IMR-90 (cell line): ENCODE data around the gene EFCAB8. TPM values are rescaled to one million over a fixed set of nuclear protein-coding genes. Genes with fewer than 3 reads are reported as not detected.

Experiments used
- ATAC-seq: fragments of 200-7000 bp; cut with Tn5 transposase; 2 replicates; pipeline ENCODE4 v1.9.1; 2020; ENCODE audit warnings: low read depth, mild to moderate bottlenecking, moderate library complexity
- BruUV-seq: library from RNA; stranded (reverse); fragments of 400-500 nt; replicated peaks from 2 replicates; lab custom pipeline; 2021; lab: Mats Ljungman, UMichigan
- CTCF ChIA-PET: fragments of 300-600 bp; formaldehyde crosslinking; extraction: SDS; loops from one replicate; lab custom pipeline; 2021; ENCODE audit warnings: antibody characterized with exemption; lab: Yijun Ruan, JAX
- POLR2A ChIA-PET: fragments of 300-600 bp; sonication (Branson Sonifier 250); formaldehyde crosslinking; loops from one replicate; lab custom pipeline; 2022; ENCODE audit warnings: antibody characterized with exemption; ENCODE audit not compliant: unreplicated experiment; lab: Charles Lee
- DNase-seq: peaks from one replicate; pipeline ENCODE4 v3.0.0; 2013
- H2AFZ ChIP-seq: replicated peaks from 2 replicates; pipeline ENCODE3; 2013; ENCODE audit warnings: low read length, mild to moderate bottlenecking; ENCODE audit not compliant: poor library complexity
- H2AK5ac ChIP-seq: 2 replicates; pipeline ENCODE4 v1.6.1; 2013; ENCODE audit warnings: low read depth, low read length, inconsistent platforms
- H2AK9ac ChIP-seq: replicated peaks from 2 replicates; pipeline ENCODE3; 2013; ENCODE audit warnings: mild to moderate bottlenecking, low read depth, low read length, moderate library complexity; ENCODE audit not compliant: poor library complexity
- H2BK120ac ChIP-seq: 2 replicates; pipeline ENCODE4 v1.6.1; 2013; ENCODE audit warnings: low read depth, low read length, inconsistent platforms
- H2BK15ac ChIP-seq: 3 replicates; pipeline ENCODE4 v1.6.1; 2013; ENCODE audit warnings: low read depth, low read length, inconsistent platforms
- H2BK20ac ChIP-seq: 2 replicates; pipeline ENCODE4 v1.6.1; 2013; ENCODE audit warnings: low read depth, mild to moderate bottlenecking, inconsistent platforms, low read length, moderate library complexity
- H2BK5ac ChIP-seq: 2 replicates; pipeline ENCODE4 v1.6.1; 2013; ENCODE audit warnings: mild to moderate bottlenecking, low read depth, low read length, inconsistent platforms; ENCODE audit not compliant: poor library complexity, severe bottlenecking
- H3K14ac ChIP-seq: replicated peaks from 2 replicates; pipeline ENCODE4 v1.6.1; 2013; ENCODE audit warnings: low read depth, low read length, inconsistent platforms
- H3K18ac ChIP-seq: 2 replicates; pipeline ENCODE4 v1.6.1; 2013; ENCODE audit warnings: low read depth, low read length, control low read depth
- H3K23ac ChIP-seq: 2 replicates; pipeline ENCODE4 v1.6.1; 2013; ENCODE audit warnings: low read depth, low read length, inconsistent platforms
- H3K27ac ChIP-seq: 2 replicates; pipeline ENCODE4 v1.5.1; 2013; ENCODE audit warnings: mild to moderate bottlenecking, control low read depth, low read length; ENCODE audit not compliant: insufficient read depth
- H3K27me3 ChIP-seq: 2 replicates; pipeline ENCODE4 v1.6.1; 2013; ENCODE audit warnings: low read length; ENCODE audit not compliant: control insufficient read depth, insufficient read depth
- H3K36me3 ChIP-seq: 2 replicates; pipeline ENCODE4 v1.6.1; 2013; ENCODE audit warnings: low read length, mixed read lengths; ENCODE audit not compliant: control insufficient read depth, insufficient read depth
- H3K4ac ChIP-seq: 2 replicates; pipeline ENCODE4 v1.6.1; 2013; ENCODE audit warnings: low read depth, low read length, inconsistent platforms
- H3K4me1 ChIP-seq: 2 replicates; pipeline ENCODE4 v1.6.1; 2013; ENCODE audit warnings: low read length, mixed read lengths; ENCODE audit not compliant: control insufficient read depth, insufficient read depth
- H3K4me2 ChIP-seq: 2 replicates; pipeline ENCODE4 v1.6.1; 2013; ENCODE audit warnings: low read depth, mild to moderate bottlenecking, control low read depth, low read length, moderate library complexity
- H3K4me3 ChIP-seq: 2 replicates; pipeline ENCODE4 v1.5.1; 2013; ENCODE audit warnings: low read depth, mild to moderate bottlenecking, control low read depth, low read length, moderate library complexity; ENCODE audit not compliant: insufficient read depth
- H3K56ac ChIP-seq: 2 replicates; pipeline ENCODE4 v1.6.1; 2013; ENCODE audit warnings: low read length, inconsistent platforms; ENCODE audit not compliant: insufficient read depth; ENCODE audit errors: extremely low read depth
- H3K79me1 ChIP-seq, 2 experiments: 2 replicates each; pipeline ENCODE4 v1.6.1; 2013; ENCODE audit warnings: low read length in 2 of 2, inconsistent platforms in 1 of 2, low read depth in 1 of 2
- H3K9ac ChIP-seq: 2 replicates; pipeline ENCODE4 v1.6.1; 2013; ENCODE audit warnings: low read depth, low read length, control low read depth
- H3K9me1 ChIP-seq: 2 replicates; pipeline ENCODE4 v1.6.1; 2013; ENCODE audit warnings: low read length, inconsistent platforms; ENCODE audit not compliant: insufficient read depth
- H3K9me3 ChIP-seq: 2 replicates; pipeline ENCODE4 v1.6.1; 2013; ENCODE audit warnings: low read length; ENCODE audit not compliant: control insufficient read depth, insufficient read depth
- H4K20me1 ChIP-seq: 2 replicates; pipeline ENCODE4 v1.6.1; 2013; ENCODE audit warnings: low read length, inconsistent platforms; ENCODE audit not compliant: insufficient read depth
- H4K5ac ChIP-seq: 2 replicates; pipeline ENCODE4 v1.6.1; 2013; ENCODE audit warnings: mild to moderate bottlenecking, low read depth, low read length, control low read depth
- H4K8ac ChIP-seq, 2 experiments: 2 replicates each; pipeline ENCODE4 v1.6.1; 2013; ENCODE audit warnings: low read depth in 2 of 2, low read length in 2 of 2, control low read depth in 1 of 2, inconsistent platforms in 1 of 2
- H4K91ac ChIP-seq: 2 replicates; pipeline ENCODE4 v1.6.1; 2013; ENCODE audit warnings: low read depth, low read length, inconsistent platforms; ENCODE audit not compliant: insufficient read depth
- BHLHE40 ChIP-seq: fragments of 150-350 bp; IDR thresholded peaks from 2 replicates; pipeline ENCODE4 v1.6.1; 2016; ENCODE audit warnings: mild to moderate bottlenecking, low read depth, low read length
- CEBPB ChIP-seq: IDR thresholded peaks from 2 replicates; pipeline ENCODE4 v1.6.1; 2012; ENCODE audit warnings: low read depth, low read length, improper control_type of control experiment
- CHD1 ChIP-seq: IDR thresholded peaks from 2 replicates; pipeline ENCODE4 v1.6.1; 2012; ENCODE audit warnings: low read depth, low read length, improper control_type of control experiment
- CTCF ChIP-seq: conservative IDR thresholded peaks from 2 replicates; pipeline ENCODE4 v1.5.1; 2012; ENCODE audit warnings: mild to moderate bottlenecking, low read depth, low read length, improper control_type of control experiment
- ELK1 ChIP-seq: fragments of 150-350 bp; IDR thresholded peaks from 2 replicates; pipeline ENCODE4 v1.6.1; 2016; ENCODE audit warnings: low read depth, mild to moderate bottlenecking, low read length, moderate library complexity, borderline replicate concordance
- FOS ChIP-seq: fragments of 150-350 bp; IDR thresholded peaks from 2 replicates; pipeline ENCODE4 v1.6.1; 2016; ENCODE audit warnings: low read depth, low read length
- MAFK ChIP-seq: IDR thresholded peaks from 2 replicates; pipeline ENCODE4 v1.6.1; 2012; ENCODE audit warnings: low read depth, low read length, improper control_type of control experiment
- MAZ ChIP-seq: IDR thresholded peaks from 2 replicates; pipeline ENCODE4 v1.6.1; 2012; ENCODE audit warnings: low read depth, mild to moderate bottlenecking, low read length, improper control_type of control experiment, moderate library complexity, borderline replicate concordance
- MXI1 ChIP-seq: IDR thresholded peaks from 2 replicates; pipeline ENCODE4 v1.6.1; 2012; ENCODE audit warnings: low read depth, mild to moderate bottlenecking, low read length, moderate library complexity, borderline replicate concordance
- NFE2L2 ChIP-seq: fragments of 150-350 bp; IDR thresholded peaks from 2 replicates; pipeline ENCODE4 v1.6.1; 2016; ENCODE audit warnings: low read depth, mild to moderate bottlenecking, low read length
- POLR2A ChIP-seq: IDR thresholded peaks from 2 replicates; pipeline ENCODE4 v1.6.1; 2012; ENCODE audit warnings: mild to moderate bottlenecking, low read depth, low read length
- RAD21 ChIP-seq: IDR thresholded peaks from 2 replicates; pipeline ENCODE4 v1.6.1; 2012; ENCODE audit warnings: low read length, improper control_type of control experiment
- RCOR1 ChIP-seq: IDR thresholded peaks from 2 replicates; pipeline ENCODE4 v1.6.1; 2012; ENCODE audit warnings: mild to moderate bottlenecking, low read length, improper control_type of control experiment; ENCODE audit not compliant: insufficient replicate concordance
- RFX5 ChIP-seq: IDR thresholded peaks from 2 replicates; pipeline ENCODE4 v1.8.0; 2012; ENCODE audit warnings: low read depth, mild to moderate bottlenecking, low read length, moderate library complexity
- SMC3 ChIP-seq: fragments of 150-350 bp; IDR thresholded peaks from 2 replicates; pipeline ENCODE4 v1.6.1; 2016; ENCODE audit warnings: low read depth, mild to moderate bottlenecking, antibody characterized with exemption, low read length, moderate library complexity
- USF2 ChIP-seq: fragments of 150-350 bp; IDR thresholded peaks from 2 replicates; pipeline ENCODE4 v1.6.1; 2017; ENCODE audit warnings: mild to moderate bottlenecking, antibody characterized with exemption, low read length, low read depth
- WGBS, 2 experiments: methylation state at CpG; one replicate each; pipeline versions ENCODE4 v1.1.5 to v1.1.7; 2013; ENCODE audit warnings: missing lambda C conversion rate in 2 of 2; ENCODE audit not compliant: insufficient read length in 1 of 2; ENCODE audit errors: extremely low coverage in 2 of 2; 5-methylcytosine and 5-hydroxymethylcytosine counted together
- dilution Hi-C: fragments of 300-500 bp; cut with HindIII; formaldehyde crosslinking; loops from one replicate; pipeline ENCODE4 v1.14.3; 2018; ENCODE audit warnings: low sequenced_read_pairs; ENCODE audit not compliant: unreplicated experiment
- in situ Hi-C: fragments of 300-500 bp; cut with MboI; formaldehyde crosslinking; loops from 3 replicates; pipeline ENCODE4 v1.14.3; 2019; ENCODE audit warnings: low sequenced_read_pairs, inconsistent platforms, mixed read lengths
- intact Hi-C: fragments of 100-400 bp; cut with micrococcal nuclease; formaldehyde crosslinking; loops from 2 replicates; pipeline ENCODE4 v1.10.0; 2022
- polyA plus RNA-seq, 3 experiments: library from polyadenylated mRNA; depleted of rRNA; stranded (reverse); fragments of >200 nt; gene quantifications; 2 replicates each; pipeline ENCODE4 v1.2.3, GENCODE V29; 2012; ENCODE audit warnings: low replicate concordance in 1 of 3
- total RNA-seq: library from RNA; depleted of rRNA; stranded (reverse); fragments of >200 nt; gene quantifications from 2 replicates; pipeline ENCODE4 v1.2.3, GENCODE V29; 2012

The EFCAB8 gene
- total and polyA plus RNA-seq, 2 of the 4 experiments (the other 2 are of a cell fraction) = not detected

- no peak for TF ChIP-seq CTCF
- no peak for TF ChIP-seq RAD21
- TF ChIP-seq USF2 = no peak
- TF ChIP-seq CEBPB = no peak
- no peak for TF ChIP-seq CHD1
- TF ChIP-seq FOS = no peak
- no peak for TF ChIP-seq POLR2A
- no peak for TF ChIP-seq MAZ
- no peak for TF ChIP-seq RFX5
- no peak for TF ChIP-seq MXI1
- no peak for TF ChIP-seq RCOR1
- no peak for TF ChIP-seq MAFK
- TF ChIP-seq NFE2L2 = no peak
- TF ChIP-seq BHLHE40 = no peak
- TF ChIP-seq SMC3 = no peak
- TF ChIP-seq ELK1 = no peak
- Histone ChIP-seq H2AK5ac (no peak overlapping the region), H3K56ac (no peak overlapping the region), H2AK9ac (no peak overlapping the region), H2BK5ac (no peak overlapping the region), H3K4ac (no peak overlapping the region), H2BK120ac (no peak overlapping the region), H3K9me3 (no peaks in the 10 kb centered on the region), H3K79me1 (no peaks in the 10 kb centered on the region), H3K27me3 (no peaks in the 10 kb centered on the region), H2BK15ac (no peak overlapping the region), H4K20me1 (no peaks in the 10 kb centered on the region; the same call in 1 of the 2 replicates), H2AFZ (no peak overlapping the region), H3K27ac (no peak overlapping the region), H3K9ac (no peak overlapping the region), H3K14ac (no peak overlapping the region), H4K8ac (no peak overlapping the region), H3K4me2 (no peak overlapping the region), H3K18ac (no peak overlapping the region), H4K91ac (no peak overlapping the region), H3K23ac (no peak overlapping the region), H3K36me3 (no peaks in the 10 kb centered on the region), H3K4me1 (peaks cover 1% of the 10 kb centered on the region; the same call in 1 of the 2 replicates), H4K5ac (no peak overlapping the region), H3K4me3 (no peak overlapping the region), H2BK20ac (0 out of 2 replicates have a peak overlapping the region, but pooled peaks have one; percentile 7), H3K9me1 (peaks cover 3% of the 10 kb centered on the region; the same call in 1 of the 2 replicates)
- DNase-seq (no peak), ATAC-seq (no peak)
- POLR2A ChIA-PET = no interaction called here
- no CpG with 5 or more reads among the region's 3 CpGs for WGBS, 2 experiments
- in situ Hi-C loops (no loop called here), dilution Hi-C loops (no loop called here), intact Hi-C loops (no loop called here)
- BruUV-seq = no TSS peak
- CTCF ChIA-PET = no interaction called here
Measured at GRCh38 chr20:32878820-32879219, 20.1 kb downstream of the EFCAB8 start.
